ENCODE data around the gene MYL9.

GRCh38 chr20:36499211-36499610, 42.1 kb upstream of the MYL9 start:
- TF ChIP-seq CTCF (IDR thresholded peaks at IDR 0.05): no peak
- no peak for TF ChIP-seq POLR2A (IDR thresholded peaks at IDR 0.05)

Data from uterus (tissue), 2 donors.